Brain microvascular endothelial cell (primary cell): Measurements from ENCODE around the gene RAPGEF4.

Experiments used
- DNase-seq: peaks from one replicate; pipeline ENCODE4 v3.0.0-alpha.2; 2020
- H3K27ac ChIP-seq: fragments of 250-450 bp; sonication (Bioruptor Pico); 2 replicates; pipeline ENCODE4 v1.5.1; 2020; ENCODE audit warnings: mild to moderate bottlenecking, moderate library complexity
- H3K27me3 ChIP-seq: fragments of 250-450 bp; sonication (Bioruptor Pico); replicated peaks from 2 replicates; pipeline ENCODE4 v1.5.1; 2020; ENCODE audit warnings: mild to moderate bottlenecking
- H3K36me3 ChIP-seq: fragments of 250-450 bp; sonication (Bioruptor Pico); replicated peaks from 2 replicates; pipeline ENCODE4 v1.5.1; 2020; ENCODE audit warnings: mild to moderate bottlenecking
- H3K4me3 ChIP-seq: 2 replicates; pipeline ENCODE4 v1.5.1; 2011; ENCODE audit warnings: low read depth, mild to moderate bottlenecking, control low read depth, low read length, moderate library complexity
- in situ Hi-C: cut with HindIII; loops from 2 replicates; pipeline ENCODE4 v1.10.0; 2017; ENCODE audit warnings: low sequenced_read_pairs, low pct_ligation_motif_present
- TF ChIP-seq, protein P1 (sequence below): IDR thresholded peaks from 2 replicates; pipeline ENCODE4 v1.5.1; 2011; ENCODE audit warnings: low read depth, mild to moderate bottlenecking, moderate library complexity, low read length, control low read depth, inconsistent platforms; ENCODE audit errors: missing control alignments

Gene RAPGEF4

DNA sequence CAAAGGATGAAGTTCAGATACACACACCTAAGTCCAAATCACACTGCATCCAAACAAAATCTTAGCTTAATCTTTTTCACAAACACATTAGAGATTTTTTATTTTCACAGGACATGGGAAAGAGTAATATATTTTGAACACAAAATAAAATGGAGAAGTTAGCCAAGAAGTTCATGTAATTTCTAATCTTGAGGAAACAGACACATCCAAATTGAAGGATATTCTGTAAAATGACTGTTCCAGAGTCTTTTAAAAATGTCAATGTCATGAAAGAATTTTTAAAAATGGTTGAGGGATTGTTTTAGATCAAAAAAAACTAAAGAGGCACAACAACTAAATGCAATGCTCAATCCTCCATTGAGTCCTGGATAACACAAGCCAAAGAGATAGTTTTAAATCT, 12.4 kb upstream of the RAPGEF4 start:
- H3K27ac ChIP-seq, result no peak overlapping the region
- TF ChIP-seq, protein P1, sequence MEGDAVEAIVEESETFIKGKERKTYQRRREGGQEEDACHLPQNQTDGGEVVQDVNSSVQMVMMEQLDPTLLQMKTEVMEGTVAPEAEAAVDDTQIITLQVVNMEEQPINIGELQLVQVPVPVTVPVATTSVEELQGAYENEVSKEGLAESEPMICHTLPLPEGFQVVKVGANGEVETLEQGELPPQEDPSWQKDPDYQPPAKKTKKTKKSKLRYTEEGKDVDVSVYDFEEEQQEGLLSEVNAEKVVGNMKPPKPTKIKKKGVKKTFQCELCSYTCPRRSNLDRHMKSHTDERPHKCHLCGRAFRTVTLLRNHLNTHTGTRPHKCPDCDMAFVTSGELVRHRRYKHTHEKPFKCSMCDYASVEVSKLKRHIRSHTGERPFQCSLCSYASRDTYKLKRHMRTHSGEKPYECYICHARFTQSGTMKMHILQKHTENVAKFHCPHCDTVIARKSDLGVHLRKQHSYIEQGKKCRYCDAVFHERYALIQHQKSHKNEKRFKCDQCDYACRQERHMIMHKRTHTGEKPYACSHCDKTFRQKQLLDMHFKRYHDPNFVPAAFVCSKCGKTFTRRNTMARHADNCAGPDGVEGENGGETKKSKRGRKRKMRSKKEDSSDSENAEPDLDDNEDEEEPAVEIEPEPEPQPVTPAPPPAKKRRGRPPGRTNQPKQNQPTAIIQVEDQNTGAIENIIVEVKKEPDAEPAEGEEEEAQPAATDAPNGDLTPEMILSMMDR, result no peak
- in situ Hi-C loops, result no loop called here

DNA sequence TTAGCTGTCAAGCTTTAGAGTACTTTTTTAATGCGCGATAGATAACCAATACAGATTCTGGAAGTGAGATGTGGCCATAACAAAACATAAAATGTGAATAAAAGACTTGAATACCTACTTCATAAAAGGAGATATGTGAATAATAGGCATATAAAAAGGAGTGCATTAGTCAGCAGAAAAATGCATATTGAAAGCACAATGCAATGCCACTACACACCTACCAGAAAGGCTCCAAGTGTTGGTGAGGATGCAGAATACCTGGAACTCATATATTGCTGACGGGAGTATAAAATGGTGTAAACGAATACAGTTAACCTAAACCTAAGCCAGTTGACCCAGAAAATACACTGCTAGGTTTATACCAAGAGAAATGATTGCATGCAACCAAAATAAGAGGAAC, 10.9 kb upstream of the RAPGEF4 start:
- no peaks in the 10 kb centered on the region for H3K36me3 ChIP-seq
- TF ChIP-seq, protein P1, result no peak
- H3K27ac ChIP-seq, result no peak overlapping the region
- in situ Hi-C loops, result no loop called here
- no peak overlapping the region for H3K4me3 ChIP-seq
- DNase-seq, result no peak
- no peaks in the 10 kb centered on the region for H3K27me3 ChIP-seq

More for the DNA sequence above, 12.4 kb upstream of the RAPGEF4 start:
- Histone ChIP-seq H3K36me3 (no peaks in the 10 kb centered on the region), H3K27me3 (no peaks in the 10 kb centered on the region), H3K4me3 (no peak overlapping the region)
- DNase-seq, result no peak

DNA sequence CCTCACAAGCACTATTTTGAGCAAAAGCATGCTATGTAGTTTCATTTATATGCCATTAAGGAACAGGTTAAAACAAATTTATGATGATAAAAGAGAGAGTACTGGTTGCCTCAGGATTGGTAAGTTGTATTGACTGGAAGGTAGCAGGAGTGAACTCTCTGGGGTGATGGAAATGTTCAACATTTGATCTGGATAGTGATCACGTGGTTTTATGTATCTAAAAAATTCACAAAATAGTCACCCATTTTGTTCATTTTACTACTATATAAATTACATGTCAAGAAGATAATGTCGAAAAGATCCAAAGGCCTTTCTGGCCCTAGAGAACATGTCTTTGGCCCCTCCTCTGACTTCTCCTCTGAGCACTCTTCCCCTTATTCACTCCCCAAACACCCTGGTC, 10.4 kb upstream of the RAPGEF4 start:
- in situ Hi-C loops, result no loop called here

DNA sequence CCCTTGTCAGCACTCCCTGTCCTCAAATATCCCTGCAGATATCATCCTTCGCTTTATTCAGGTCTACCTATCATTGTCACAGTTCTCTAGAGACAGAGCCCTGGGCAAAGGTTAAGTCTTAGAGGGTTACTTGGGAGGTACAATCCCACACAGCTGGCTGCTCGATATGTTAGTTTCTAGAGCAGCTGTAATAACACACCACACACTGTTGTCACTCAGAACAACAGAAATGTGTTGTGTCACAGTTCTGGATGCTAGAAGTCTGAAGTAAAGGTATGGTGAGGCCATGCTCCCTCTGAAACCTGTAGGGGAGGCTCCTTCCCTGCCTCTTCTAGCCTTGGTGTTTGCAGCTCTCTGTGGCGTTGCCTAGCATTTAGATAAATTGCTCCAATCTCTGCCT, 9.9 kb upstream of the RAPGEF4 start:
- DNase-seq, result no peak
- TF ChIP-seq, protein P1, result no peak
- Histone ChIP-seq H3K36me3 (no peaks in the 10 kb centered on the region), H3K27ac (no peak overlapping the region), H3K27me3 (no peaks in the 10 kb centered on the region), H3K4me3 (no peak overlapping the region)
- in situ Hi-C loops, result no loop called here

More for the DNA sequence above, 10.4 kb upstream of the RAPGEF4 start:
- no peak overlapping the region for H3K4me3 ChIP-seq
- TF ChIP-seq, protein P1, result no peak
- no peak overlapping the region for H3K27ac ChIP-seq
- no peaks in the 10 kb centered on the region for H3K27me3 ChIP-seq
- no peak for DNase-seq
- no peaks in the 10 kb centered on the region for H3K36me3 ChIP-seq

DNA sequence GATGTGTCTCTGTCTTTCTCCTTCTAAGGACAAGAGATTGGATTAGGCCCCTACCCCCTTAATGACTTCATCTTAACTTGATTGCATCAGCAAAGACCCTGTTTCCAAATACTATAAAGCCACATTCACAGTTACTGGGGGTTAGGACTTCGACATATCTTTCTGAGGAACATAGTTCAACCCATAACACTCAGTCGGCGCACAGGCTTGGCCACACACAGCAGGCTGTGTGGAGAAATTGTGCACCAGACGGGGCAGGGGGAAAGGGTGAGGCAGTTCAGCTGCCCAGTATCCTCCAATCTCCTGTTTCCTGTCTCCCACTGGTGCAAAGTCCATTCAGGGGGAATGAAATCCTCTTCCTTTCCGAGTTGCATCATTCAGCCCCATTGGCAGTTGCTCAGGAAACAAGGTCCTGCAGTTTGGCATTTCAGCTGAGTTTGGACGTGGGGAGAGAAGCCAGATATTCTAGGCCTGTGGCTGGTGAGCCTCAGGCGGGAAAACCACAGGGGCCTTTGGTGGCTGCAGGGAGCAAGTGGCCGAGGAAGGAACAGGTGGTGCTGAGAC, 9.4 kb upstream of the RAPGEF4 start:
- TF ChIP-seq, protein P1, result no peak
- in situ Hi-C loops, result no loop called here
- DNase-seq, result no peak
- no peak overlapping the region for H3K27ac ChIP-seq
- no peaks in the 10 kb centered on the region for H3K27me3 ChIP-seq
- H3K4me3 ChIP-seq, result no peak overlapping the region
- no peaks in the 10 kb centered on the region for H3K36me3 ChIP-seq

DNA sequence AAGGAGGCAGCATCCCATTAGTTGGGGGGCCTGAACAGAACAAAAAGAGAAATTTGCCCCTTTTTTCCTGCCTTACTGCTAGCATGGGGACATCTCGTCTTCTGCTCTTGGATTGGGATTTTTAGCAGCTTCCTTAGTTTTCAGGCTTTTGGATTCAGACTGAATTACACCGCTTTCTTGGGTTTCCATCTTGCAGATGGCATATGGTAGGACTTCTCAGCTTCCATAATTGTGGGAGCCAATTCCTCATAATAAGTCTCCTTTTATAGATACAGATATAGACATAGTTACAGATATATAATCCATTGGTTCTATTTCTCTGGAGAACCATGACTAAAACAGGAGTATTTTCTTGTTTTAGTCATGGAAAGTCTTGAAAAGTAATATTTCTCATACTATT, 5.2 kb upstream of the RAPGEF4 start:
- no peak for DNase-seq
- Histone ChIP-seq H3K27me3 (no peaks in the 10 kb centered on the region), H3K27ac (no peak overlapping the region), H3K36me3 (no peaks in the 10 kb centered on the region), H3K4me3 (no peak overlapping the region)
- TF ChIP-seq, protein P1, result no peak
- in situ Hi-C loops, result no loop called here
